Sigmoid colon (tissue), 7 donors: ENCODE data around the gene DLX3. TPM values are rescaled to one million over a fixed set of nuclear protein-coding genes. Genes with fewer than 3 reads are reported as not detected.
"Not testable (repeated sequence)": the region's sequence is repeated elsewhere in the genome, so short reads cannot be mapped to it uniquely, and the experiment has no call there.

Experiments used
- DNase-seq: peaks from one replicate; pipeline ENCODE4 v3.0.0-alpha.2; 2019
- H3K27ac ChIP-seq, 4 donors: fragments of 200-600 bp; sonication (generic); one replicate each; pipeline ENCODE4 v1.5.1; 2016 to 2019; ENCODE audit warnings: mild to moderate bottlenecking in 1 of 4
- H3K27me3 ChIP-seq, 3 donors: fragments of 200-600 bp; sonication (generic); one replicate each; pipeline ENCODE4 v1.5.1; 2019; ENCODE audit warnings: mild to moderate bottlenecking in 1 of 3
- H3K36me3 ChIP-seq, 4 donors: fragments of 200-600 bp; sonication (generic); one replicate each; pipeline ENCODE4 v1.5.1; 2016 to 2019
- H3K4me1 ChIP-seq, 4 donors: fragments of 200-600 bp; sonication (generic); one replicate each; pipeline ENCODE4 v1.5.1; 2017 to 2019
- H3K4me3 ChIP-seq, 4 donors: fragments of 200-600 bp; sonication (generic); one replicate each; pipeline ENCODE4 v1.5.1; 2017 to 2019; ENCODE audit warnings: mild to moderate bottlenecking in 2 of 4, moderate library complexity in 1 of 4
- H3K9me3 ChIP-seq, 4 donors: fragments of 200-600 bp in 3 of 4; sonication (generic) in 3 of 4; one replicate each; pipeline versions ENCODE4 v1.5.1 to v1.6.1; 2013 to 2019
- CTCF ChIP-seq, 4 experiments: fragments of 450-650 bp in 3 of 4; fragments of 200-600 bp in 1 of 4; IDR thresholded peaks; one replicate each; pipeline ENCODE4 v1.5.1; 2016 to 2019; ENCODE audit warnings: antibody characterized with exemption in 4 of 4, mild to moderate bottlenecking in 3 of 4, moderate library complexity in 2 of 4
- EP300 ChIP-seq, 4 donors: sonication (generic); formaldehyde crosslinking; IDR thresholded peaks; one replicate each; pipeline ENCODE4 v1.6.1; 2017; ENCODE audit warnings: antibody characterized with exemption in 4 of 4
- POLR2A ChIP-seq, 2 donors: fragments of 450-650 bp; IDR thresholded peaks; one replicate each; pipeline ENCODE4 v1.6.1; 2016; ENCODE audit warnings: antibody characterized with exemption in 2 of 2, mild to moderate bottlenecking in 2 of 2, moderate library complexity in 2 of 2
- POLR2AphosphoS5 ChIP-seq, 4 donors: sonication (generic); formaldehyde crosslinking; IDR thresholded peaks; one replicate each; pipeline ENCODE4 v1.6.1; 2017; ENCODE audit warnings: antibody characterized with exemption in 4 of 4
- WGBS, 2 donors: extraction: QIAGEN DNeasy Blood & Tissue Kit; methylation state at CpG; one replicate each; pipeline ENCODE4 v1.1.7; 2013; 5-methylcytosine and 5-hydroxymethylcytosine counted together
- intact Hi-C: fragments of 100-400 bp; cut with DNase I; formaldehyde crosslinking; loops from one replicate; pipeline ENCODE4 v1.15.1; 2023
- polyA plus RNA-seq, 3 donors: library from polyadenylated mRNA; stranded (reverse); fragments of 200-250 nt; gene quantifications; one replicate each; pipeline ENCODE4 v1.2.3, GENCODE V29; 2013
- total RNA-seq, 4 donors: library from RNA; depleted of rRNA; stranded (reverse); fragments of >200 nt; gene quantifications; one replicate each; pipeline ENCODE4 v1.1.0, GENCODE V29; 2016
- donor health status: healthy with polysubstance abuse.
- donor health status: Bipolar disorder and iron deficiency.
- donor health status: healthy.

Gene DLX3
- total RNA-seq, result under 1 TPM in 1 of 4 donors, not detected in 3; 0.27 TPM
- under 1 TPM in 1 of 3 donors, not detected in 2; 0.07 TPM for polyA plus RNA-seq

GRCh38 chr17:49995055-49995738, at the start of gene DLX3:
TSS of gene DLX3 (minus strand) at chr17:49995224. CDS start at chr17:49994998, 226 bp downstream.
- Histone ChIP-seq H3K4me1 (peaks cover 0 to 38% (median 37%) of the 10 kb centered on the region in 4 donors), H3K4me3 (peak within 1 kb of the TSS in 3 of 4 donors; percentile 37 to 49 (median 46)), H3K36me3 (no peaks in the 10 kb centered on the region), H3K27ac (no peak within 1 kb of the TSS), H3K27me3 (peaks cover 40 to 98% (median 87%) of the 10 kb centered on the region in 3 donors), H3K9me3 (no peaks in the 10 kb centered on the region)
- peak; percentile 86 for DNase-seq
- intact Hi-C loops, result loop anchor here (5.0 kb wide), 1 partner anchor 288 kb away; the partner anchor contains the start of gene SLC35B1
- peak in 2 of 4 donors; percentile 15 to 69 for TF ChIP-seq POLR2AphosphoS5 (IDR thresholded peaks at IDR 0.05)
- no peak for TF ChIP-seq CTCF (IDR thresholded peaks at IDR 0.05)
- 2 to 6% methylated on average over 29 of the region's 29 CpGs for WGBS, 2 donors

GRCh38 chr17:50044483-50044882, 49.5 kb upstream of the DLX3 start:
- TF ChIP-seq POLR2A (IDR thresholded peaks at IDR 0.05) (no peak), EP300 (IDR thresholded peaks at IDR 0.05) (no peak), CTCF (IDR thresholded peaks at IDR 0.05) (no peak), POLR2AphosphoS5 (IDR thresholded peaks at IDR 0.05) (no peak)
- DNase-seq, result no peak
- intact Hi-C loops, result no loop called here
- peaks cover 0 to 7% (median 7%) of the 10 kb centered on the region in 4 donors for H3K4me1 ChIP-seq
- no peaks in the 10 kb centered on the region for H3K9me3 ChIP-seq
- no peak overlapping the region for H3K4me3 ChIP-seq
- H3K27me3 ChIP-seq, result no peaks in the 10 kb centered on the region
- 91 to 93% methylated on average over 5 of the region's 5 CpGs for WGBS, 2 donors
- peak overlapping the region in 1 of 4 donors; percentile 32 for H3K27ac ChIP-seq
- no peaks in the 10 kb centered on the region for H3K36me3 ChIP-seq

GRCh38 chr17:50043290-50044148, 48.5 kb upstream of the DLX3 start:
- Histone ChIP-seq H3K36me3 (no peaks in the 10 kb centered on the region), H3K27me3 (no peaks in the 10 kb centered on the region), H3K9me3 (no peaks in the 10 kb centered on the region), H3K4me1 (peaks cover 0 to 7% (median 4%) of the 10 kb centered on the region in 4 donors), H3K27ac (peak overlapping the region in 1 of 4 donors; percentile 32), H3K4me3 (no peak overlapping the region)
- DNase-seq, result no peak
- WGBS, 2 donors, result 52 to 74% methylated on average over 16 of the region's 16 CpGs
- intact Hi-C loops, result no loop called here
- TF ChIP-seq POLR2AphosphoS5 (IDR thresholded peaks at IDR 0.05), result no peak
- no peak for TF ChIP-seq POLR2A (IDR thresholded peaks at IDR 0.05)
- TF ChIP-seq CTCF (IDR thresholded peaks at IDR 0.05), result no peak
- no peak for TF ChIP-seq EP300 (IDR thresholded peaks at IDR 0.05)

- no peaks in the 10 kb centered on the region for H3K27me3 ChIP-seq
- intact Hi-C loops, result no loop called here
- 87 to 93% methylated on average over 5 of the region's 5 CpGs for WGBS, 2 donors
- no peak overlapping the region for H3K4me3 ChIP-seq
- TF ChIP-seq CTCF (IDR thresholded peaks at IDR 0.05), result no peak
- no peak for TF ChIP-seq POLR2AphosphoS5 (IDR thresholded peaks at IDR 0.05)
- no peak for TF ChIP-seq POLR2A (IDR thresholded peaks at IDR 0.05)
- TF ChIP-seq EP300 (IDR thresholded peaks at IDR 0.05), result no peak
- H3K4me1 ChIP-seq, result peaks cover 0 to 13% (median 11%) of the 10 kb centered on the region in 4 donors
- no peaks in the 10 kb centered on the region for H3K36me3 ChIP-seq
- H3K9me3 ChIP-seq, result no peaks in the 10 kb centered on the region
- H3K27ac ChIP-seq, result no peak overlapping the region
- DNase-seq, result no peak
These were observed 47.2 kb upstream of the DLX3 start for GRCh38 chr17:50042211-50042610.

- H3K36me3 ChIP-seq, H3K9me3 ChIP-seq, H3K27ac ChIP-seq, H3K4me3 ChIP-seq, H3K27me3 ChIP-seq, DNase-seq, intact Hi-C loops: not testable (repeated sequence)
- 90 to 97% methylated on average over 5 of the region's 5 CpGs for WGBS, 2 donors
- H3K4me1 ChIP-seq, result peaks cover 0 to 29% (median 28%) of the 10 kb centered on the region in 4 donors
These were observed 45.5 kb upstream of the DLX3 start for GRCh38 chr17:50040496-50040895.
